H1 (cell line): Measurements from ENCODE around the gene STRN4. TPM values are rescaled to one million over a fixed set of nuclear protein-coding genes. Genes with fewer than 3 reads are reported as not detected.

Source experiments
- CTCF ChIA-PET: fragments of 300-600 bp; sonication (Branson Sonifier 250); formaldehyde crosslinking; loops from one replicate; lab custom pipeline; 2021; ENCODE audit not compliant: partially characterized antibody; lab: Charles Lee
- POLR2A ChIA-PET: fragments of 300-600 bp; sonication (Branson Sonifier 250); formaldehyde crosslinking; loops from one replicate; lab custom pipeline; 2021; ENCODE audit warnings: inconsistent platforms; ENCODE audit not compliant: partially characterized antibody; lab: Charles Lee
- DNase-seq, 2 experiments: peaks; one replicate each; pipeline versions ENCODE4 v3.0.0 to v3.0.0-alpha.2; 2010 to 2022; ENCODE audit warnings: low spot score in 2 of 2, low read depth in 1 of 2, mixed read lengths in 1 of 2
- FAIRE-seq: peaks from 2 replicates; lab custom pipeline; 2011; peaks lifted over from hg19 to GRCh38; lab: Jason Lieb, UNC
- H2AFZ ChIP-seq: 2 replicates; pipeline ENCODE4 v1.8.1; 2012; ENCODE audit warnings: low read length, inconsistent platforms
- H2AK5ac ChIP-seq: 2 replicates; pipeline ENCODE4 v1.6.1; 2013; ENCODE audit warnings: low read depth, low read length
- H2BK120ac ChIP-seq: replicated peaks from 2 replicates; pipeline ENCODE3; 2013; ENCODE audit warnings: low read depth, low read length, inconsistent platforms
- H2BK12ac ChIP-seq: 2 replicates; pipeline ENCODE4 v1.6.1; 2013; ENCODE audit warnings: low read depth, low read length
- H2BK15ac ChIP-seq: 2 replicates; pipeline ENCODE4 v1.6.1; 2013; ENCODE audit warnings: low read length
- H2BK20ac ChIP-seq: 2 replicates; pipeline ENCODE4 v1.6.1; 2013; ENCODE audit warnings: low read length
- H2BK5ac ChIP-seq: 2 replicates; pipeline ENCODE4 v1.6.1; 2013; ENCODE audit warnings: low read depth, low read length
- H3K14ac ChIP-seq: 2 replicates; pipeline ENCODE4 v1.6.1; 2013; ENCODE audit warnings: inconsistent platforms; ENCODE audit not compliant: insufficient read length
- H3K18ac ChIP-seq: 2 replicates; pipeline ENCODE4 v1.6.1; 2013; ENCODE audit warnings: low read length; ENCODE audit errors: extremely low read depth
- H3K23ac ChIP-seq: 2 replicates; pipeline ENCODE4 v1.6.1; 2013; ENCODE audit warnings: inconsistent platforms; ENCODE audit not compliant: insufficient read length
- H3K23me2 ChIP-seq: 2 replicates; pipeline ENCODE4 v1.6.1; 2013; ENCODE audit warnings: low read depth, low read length
- H3K27ac ChIP-seq: 2 replicates; pipeline ENCODE4 v1.6.1; 2011; ENCODE audit warnings: low read depth, low read length, inconsistent platforms
- H3K27me3 ChIP-seq, 4 experiments: replicated peaks in 1 of 4; 1 replicate in 1 of 4; 2 replicates in 3 of 4; pipeline versions ENCODE4 v1.6.1 to v1.8.1; 2011 to 2013; ENCODE audit warnings: low read length in 3 of 4, mild to moderate bottlenecking in 3 of 4, inconsistent platforms in 2 of 4, mixed read lengths in 2 of 4, moderate library complexity in 1 of 4; ENCODE audit not compliant: control insufficient read depth in 3 of 4, insufficient read depth in 3 of 4; ENCODE audit errors: extremely low read depth in 1 of 4
- H3K36me3 ChIP-seq, 4 experiments: 2 replicates each; pipeline versions ENCODE4 v1.6.1 to v1.8.1; 2011 to 2013; ENCODE audit warnings: mild to moderate bottlenecking in 4 of 4, low read length in 3 of 4, moderate library complexity in 2 of 4, control low read depth in 1 of 4, inconsistent platforms in 1 of 4; ENCODE audit not compliant: insufficient read depth in 4 of 4, control insufficient read depth in 2 of 4
- H3K4ac ChIP-seq: replicated peaks from 2 replicates; pipeline ENCODE3; 2013; ENCODE audit warnings: low read length, low read depth, mixed read lengths, inconsistent platforms; ENCODE audit not compliant: insufficient read length
- H3K4me1 ChIP-seq, 4 experiments: replicated peaks in 1 of 4; 1 replicate in 1 of 4; 2 replicates in 3 of 4; pipeline versions ENCODE4 v1.6.1 to v1.8.1; 2011 to 2013; ENCODE audit warnings: low read length in 3 of 4, inconsistent platforms in 2 of 4, mixed read lengths in 1 of 4; ENCODE audit not compliant: insufficient read depth in 4 of 4, control insufficient read depth in 3 of 4
- H3K4me2 ChIP-seq, 2 experiments: 2 replicates each; pipeline versions ENCODE4 v1.6.1 to v1.8.1; 2011 to 2013; ENCODE audit warnings: low read depth in 2 of 2, low read length in 2 of 2, control low read depth in 1 of 2, inconsistent platforms in 1 of 2, mild to moderate bottlenecking in 1 of 2; ENCODE audit not compliant: insufficient read depth in 1 of 2
- H3K4me3 ChIP-seq, 4 experiments: fragments of 200-600, 300-600 bp in 1 of 4; sonication (generic), shearing (Covaris generic), sonication (Bioruptor Twin) in 1 of 4; 2 replicates each; pipeline versions ENCODE4 v1.5.1 to v1.8.1; 2011 to 2016; ENCODE audit warnings: low read length in 4 of 4, low read depth in 3 of 4, control low read depth in 2 of 4, inconsistent platforms in 2 of 4, mild to moderate bottlenecking in 2 of 4, mixed read lengths in 1 of 4, moderate library complexity in 1 of 4; ENCODE audit not compliant: insufficient read depth in 2 of 4; ENCODE audit errors: extremely low read depth in 1 of 4
- H3K56ac ChIP-seq: replicated peaks from 2 replicates; pipeline ENCODE3; 2013; ENCODE audit warnings: low read depth, mild to moderate bottlenecking, mixed read lengths, low read length, inconsistent platforms; ENCODE audit not compliant: insufficient read length
- H3K79me1 ChIP-seq: 2 replicates; pipeline ENCODE4 v1.6.1; 2013; ENCODE audit warnings: low read depth, low read length, control low read depth
- H3K79me2 ChIP-seq, 2 experiments: 2 replicates each; pipeline versions ENCODE4 v1.6.1 to v1.8.1; 2012 to 2013; ENCODE audit warnings: low read length in 2 of 2, mild to moderate bottlenecking in 2 of 2, inconsistent platforms in 1 of 2; ENCODE audit not compliant: insufficient read depth in 2 of 2, control insufficient read depth in 1 of 2
- H3K9ac ChIP-seq, 4 experiments: replicated peaks in 1 of 4; 1 replicate in 1 of 4; 2 replicates in 3 of 4; pipeline versions ENCODE4 v1.6.1 to v1.8.1; 2011 to 2013; ENCODE audit warnings: low read depth in 3 of 4, low read length in 3 of 4, control low read depth in 2 of 4, mild to moderate bottlenecking in 2 of 4, moderate library complexity in 2 of 4, inconsistent platforms in 1 of 4; ENCODE audit errors: extremely low read depth in 1 of 4
- H3K9me3 ChIP-seq, 2 experiments: 2 replicates each; pipeline versions ENCODE4 v1.6.1 to v1.8.1; 2012 to 2013; ENCODE audit warnings: mild to moderate bottlenecking in 2 of 2, moderate library complexity in 2 of 2, control low read depth in 1 of 2, inconsistent platforms in 1 of 2, low read depth in 1 of 2, low read length in 1 of 2, mixed read lengths in 1 of 2; ENCODE audit not compliant: insufficient read depth in 2 of 2
- H4K20me1 ChIP-seq, 2 experiments: replicated peaks in 1 of 2; 2 replicates each; pipeline versions ENCODE3 to v1.8.1; 2011 to 2013; ENCODE audit warnings: inconsistent platforms in 2 of 2, low read length in 2 of 2, mild to moderate bottlenecking in 1 of 2; ENCODE audit not compliant: insufficient read depth in 2 of 2, control insufficient read depth in 1 of 2
- H4K5ac ChIP-seq: 2 replicates; pipeline ENCODE4 v1.6.1; 2013; ENCODE audit warnings: low read length, low read depth, mixed read lengths, inconsistent platforms; ENCODE audit not compliant: insufficient read length
- H4K8ac ChIP-seq: 2 replicates; pipeline ENCODE4 v1.8.0; 2013; ENCODE audit warnings: mild to moderate bottlenecking, moderate library complexity, low read length, inconsistent platforms; ENCODE audit not compliant: insufficient read depth; ENCODE audit errors: extremely low read depth
- H4K91ac ChIP-seq: replicated peaks from 2 replicates; pipeline ENCODE3; 2013; ENCODE audit warnings: low read length, mixed read lengths, inconsistent platforms; ENCODE audit not compliant: insufficient read length
- ASH2L ChIP-seq: fragments of 200-600, 300-600 bp; sonication (generic); IDR thresholded peaks from one replicate; pipeline ENCODE4 v1.7.1; 2017; ENCODE audit warnings: low read length
- BACH1 ChIP-seq: IDR thresholded peaks from 2 replicates; pipeline ENCODE4 v1.6.1; 2012; ENCODE audit warnings: low read length, improper control_type of control experiment
- BCL11A ChIP-seq, 2 experiments: IDR thresholded peaks; one replicate each; pipeline ENCODE4 v1.6.1; 2011; ENCODE audit warnings: low read depth in 2 of 2, low read length in 2 of 2, mild to moderate bottlenecking in 2 of 2
- CHD2 ChIP-seq: IDR thresholded peaks from 2 replicates; pipeline ENCODE4 v1.6.1; 2012; ENCODE audit warnings: low read length, improper control_type of control experiment
- CREB1 ChIP-seq: IDR thresholded peaks from 2 replicates; pipeline ENCODE4 v1.6.1; 2012; ENCODE audit warnings: inconsistent platforms
- EZH2 ChIP-seq: fragments of 200-600 bp; sonication (generic); IDR thresholded peaks from 2 replicates; pipeline ENCODE4 v1.7.1; 2012; ENCODE audit warnings: low read depth, mild to moderate bottlenecking, moderate library complexity, low read length, inconsistent platforms; ENCODE audit not compliant: severe bottlenecking
- HDAC6 ChIP-seq: IDR thresholded peaks from one replicate; pipeline ENCODE4 v1.7.1; 2012; ENCODE audit warnings: low read depth, mild to moderate bottlenecking, inconsistent platforms, low read length, moderate library complexity
- KDM5A ChIP-seq: fragments of 200-600 bp; IDR thresholded peaks from 2 replicates; pipeline ENCODE4 v1.7.1; 2012; ENCODE audit warnings: mild to moderate bottlenecking, low read length, inconsistent platforms, mixed read lengths
- MAX ChIP-seq: IDR thresholded peaks from 2 replicates; pipeline ENCODE4 v1.6.1; 2012; ENCODE audit warnings: inconsistent platforms
- POLR2AphosphoS5 ChIP-seq: IDR thresholded peaks from 2 replicates; pipeline ENCODE4 v1.6.1; 2011; ENCODE audit warnings: low read depth, low read length
- RNF2 ChIP-seq: fragments of 200-900, 300-1000 bp; sonication (generic); IDR thresholded peaks from 2 replicates; pipeline ENCODE4 v1.7.1; 2016; ENCODE audit warnings: borderline replicate concordance, low read depth, mild to moderate bottlenecking, antibody characterized with exemption, low read length; ENCODE audit not compliant: poor library complexity, severe bottlenecking; ENCODE audit errors: missing control alignments
- TAF7 ChIP-seq: optimal IDR thresholded peaks from 2 replicates; pipeline ENCODE3; 2011; ENCODE audit warnings: low read depth, mild to moderate bottlenecking, inconsistent platforms, low read length, moderate library complexity, borderline replicate concordance
- WGBS, 2 experiments: shearing (Covaris generic) in 1 of 2; methylation state at CpG; one replicate each; pipeline versions ENCODE4 v1.1.6 to v1.1.7; 2013 to 2015; ENCODE audit warnings: low lambda C conversion rate in 2 of 2, mixed read lengths in 2 of 2, inconsistent platforms in 1 of 2, low coverage in 1 of 2, missing lambda C conversion rate in 1 of 2; ENCODE audit not compliant: insufficient replicate concordance in 2 of 2, insufficient coverage in 1 of 2, insufficient read length in 1 of 2; ENCODE audit errors: extremely low coverage in 1 of 2, missing lambda C conversion rate in 1 of 2; 5-methylcytosine and 5-hydroxymethylcytosine counted together
- polyA plus RNA-seq, 7 experiments: library from polyadenylated mRNA; depleted of rRNA in 3 of 7; stranded (reverse) in 5 of 7; unstranded in 2 of 7; fragments of >200 nt in 5 of 7; fragments of 200-250 nt in 2 of 7; gene quantifications; 1 replicate in 5 of 7; 2 replicates in 1 of 7; 4 replicates in 1 of 7; pipeline versions ENCODE4 v1.2.1 to v1.2.3, GENCODE V29; 2011 to 2013; ENCODE audit warnings: missing spikeins in 2 of 7, mixed read lengths in 2 of 7
- total RNA-seq: library from RNA; stranded (reverse); fragmentation: NEBNext Ultra II Directional; extraction: Animal tissue kit (Norgen Biotek cat#: 25700); gene quantifications from 2 replicates; pipeline ENCODE4 v1.2.1, GENCODE V29; 2021

The STRN4 gene
- total and polyA plus RNA-seq, 2 of the 8 experiments (the other 6 are each of a cell fraction or from before 2014, with no cell fraction given), result 120 to 187 TPM

- H3K27ac ChIP-seq, result no peak overlapping the region
- H2BK15ac ChIP-seq, result no peak overlapping the region
- H3K4ac ChIP-seq, result no peak overlapping the region
- no peak overlapping the region for H2BK20ac ChIP-seq
- no peak overlapping the region for H4K91ac ChIP-seq
- no peak overlapping the region for H3K14ac ChIP-seq
- FAIRE-seq (no peak), DNase-seq (no peak)
- no peak overlapping the region for H4K5ac ChIP-seq
- H3K9ac ChIP-seq, result no peak overlapping the region
- POLR2A ChIA-PET, result interaction anchor here (0.9 to 3.3 kb wide), 3 partner anchors 10 to 17 kb away, joined by 3 to 18 read pairs (median 7); partner anchors contain the start of gene PRKD2
- no peaks in the 10 kb centered on the region for H3K9me3 ChIP-seq
- H3K23me2 ChIP-seq, result peaks cover 3% of the 10 kb centered on the region
- H2BK5ac ChIP-seq, result no peak overlapping the region
- H3K4me3 ChIP-seq, result no peak overlapping the region
- no peak overlapping the region for H4K8ac ChIP-seq
- no peak overlapping the region for H3K56ac ChIP-seq
- H4K20me1 ChIP-seq, result peaks cover 10 to 14% of the 10 kb centered on the region in 2 experiments
- H3K4me1 ChIP-seq, result peaks cover 0 to 8% (median 6%) of the 10 kb centered on the region in 4 experiments; a peak in 6 of 7 replicates
- no peak overlapping the region for H3K18ac ChIP-seq
- no peak overlapping the region; a peak in 1 of 4 replicates for H3K4me2 ChIP-seq
- H3K79me2 ChIP-seq, result no peaks in the 10 kb centered on the region
- H2BK12ac ChIP-seq, result no peak overlapping the region; the same call in 1 of the 2 replicates
- no peak overlapping the region for H3K23ac ChIP-seq
- no peak overlapping the region for H2BK120ac ChIP-seq
- H2AK5ac ChIP-seq, result no peak overlapping the region
- H3K79me1 ChIP-seq, result peaks cover 2% of the 10 kb centered on the region
- WGBS, 2 experiments, result 87% methylated on average over 10 of the region's 11 CpGs; no CpG with 5 or more reads in 1 of the 2 experiments
- no peak overlapping the region for H2AFZ ChIP-seq
- CTCF ChIA-PET, result interaction anchor here (0.6 to 2.6 kb wide), 4 partner anchors 19 to 295 kb away, joined by 4 to 10 read pairs (median 4); no protein-coding TSS in a partner anchor
- H3K27me3 ChIP-seq, result no peaks in the 10 kb centered on the region
- H3K36me3 ChIP-seq, result peaks cover 14 to 64% (median 49%) of the 10 kb centered on the region in 4 experiments
- TF ChIP-seq BACH1, result no peak
- TF ChIP-seq BCL11A (IDR thresholded peaks at IDR 0.05; ENCODE audit: low read depth in 2 of 2, low read length in 2 of 2), result no peak
- TF ChIP-seq HDAC6, result no peak
- no peak for TF ChIP-seq ASH2L
- no peak for TF ChIP-seq TAF7
- TF ChIP-seq CREB1, result no peak
- TF ChIP-seq POLR2AphosphoS5, result no peak
- no peak for TF ChIP-seq MAX
- no peak for TF ChIP-seq EZH2
- TF ChIP-seq RNF2, result no peak
- TF ChIP-seq CHD2, result no peak
- no peak for TF ChIP-seq KDM5A
Observed at GRCh38 chr19:46698395-46699321, 47.6 kb downstream of the STRN4 start.
